WI38 (cell line): Measurements from ENCODE around the gene OR6V1.

Experiments used
- H3K4me3 ChIP-seq: 2 replicates; pipeline ENCODE4 v1.5.1; 2011; ENCODE audit warnings: low read depth, mild to moderate bottlenecking, control low read depth, low read length
- CTCF ChIP-seq: IDR thresholded peaks from 2 replicates; pipeline ENCODE4 v1.5.1; 2012; ENCODE audit warnings: low read depth, mild to moderate bottlenecking, control low read depth, low read length

Gene OR6V1

GRCh38 chr7:143054621-143055020 is 2.5 kb downstream of the OR6V1 start:
- H3K4me3 ChIP-seq, result no peak overlapping the region
- TF ChIP-seq CTCF, result no peak

- H3K4me3 ChIP-seq, result no peak overlapping the region
- TF ChIP-seq CTCF, result no peak
These were observed 3.6 kb downstream of the OR6V1 start for GRCh38 chr7:143055754-143056153.

DNA sequence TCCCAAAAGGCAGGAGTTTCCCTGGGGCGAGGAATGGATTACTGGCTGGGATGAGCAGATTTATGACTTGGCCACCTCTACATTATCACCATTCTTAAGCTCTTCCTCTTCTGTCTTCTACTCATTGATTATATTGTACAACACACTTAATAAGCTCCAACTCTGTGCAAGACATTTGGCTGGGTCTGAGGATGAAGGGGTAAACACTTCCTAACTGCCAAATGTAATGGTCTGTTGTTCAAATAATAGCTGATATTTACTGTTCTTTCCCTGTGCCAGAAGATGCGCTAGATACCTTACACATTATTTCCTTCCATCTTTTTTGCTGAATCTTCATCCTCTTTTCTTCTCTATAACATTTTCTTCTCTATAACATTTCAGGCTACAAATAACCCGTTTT is 11.6 kb downstream of the OR6V1 start:
- no peak for TF ChIP-seq CTCF
- H3K4me3 ChIP-seq, result no peak overlapping the region

- no peak for TF ChIP-seq CTCF
- H3K4me3 ChIP-seq, result no peak overlapping the region
These were observed 16.3 kb downstream of the OR6V1 start for GRCh38 chr7:143068446-143068845.

GRCh38 chr7:143069912-143070500 is 17.9 kb downstream of the OR6V1 start:
- no peak overlapping the region for H3K4me3 ChIP-seq
- no peak for TF ChIP-seq CTCF

DNA sequence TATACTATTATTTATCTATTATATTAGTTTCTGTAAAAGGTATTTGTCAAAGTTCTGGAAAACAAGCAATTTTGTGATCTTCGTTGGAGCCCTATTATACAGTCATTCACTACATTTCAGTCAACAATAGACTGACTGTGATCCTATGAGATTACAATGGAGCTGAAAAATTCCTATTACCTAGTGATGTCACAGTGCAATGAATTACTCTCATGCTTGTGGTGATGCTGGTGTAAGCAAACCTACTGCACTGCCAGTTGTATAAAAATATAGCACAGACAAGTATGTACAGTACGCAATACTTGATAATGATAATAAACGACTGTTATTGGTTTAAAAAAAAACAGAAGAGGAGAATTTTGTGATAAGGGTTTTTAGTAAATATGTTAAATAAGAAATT is 21.4 kb downstream of the OR6V1 start:
- H3K4me3 ChIP-seq, result no peak overlapping the region
- no peak for TF ChIP-seq CTCF

DNA sequence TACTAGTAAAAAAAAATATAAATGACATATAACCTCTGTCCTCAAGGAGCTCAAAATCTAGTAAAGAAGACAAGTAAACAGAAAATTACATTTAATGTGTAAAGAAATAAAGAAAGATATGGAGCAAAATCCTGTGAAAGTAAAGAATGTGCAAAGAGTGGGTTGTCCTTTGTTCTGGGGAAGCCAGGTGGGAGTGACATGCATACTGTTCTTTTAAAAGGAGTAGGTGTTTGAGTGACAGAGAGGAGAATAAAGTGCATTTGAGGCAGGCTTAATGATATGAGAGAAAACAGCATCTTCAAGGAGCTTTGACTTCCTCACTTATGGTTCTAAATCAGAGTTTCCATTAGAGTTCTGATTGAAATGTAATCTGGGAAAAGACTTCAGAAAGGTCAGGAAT is 22.0 kb downstream of the OR6V1 start:
- H3K4me3 ChIP-seq, result no peak overlapping the region
- TF ChIP-seq CTCF, result no peak
